H9 (cell line): ENCODE data around the gene PARP16. TPM values are rescaled to one million over a fixed set of nuclear protein-coding genes. Genes with fewer than 3 reads are reported as not detected.

Experiments used
- DNase-seq: peaks from one replicate; pipeline ENCODE4 v3.0.0-alpha.2; 2017
- H2AFZ ChIP-seq: one replicate; pipeline ENCODE4 v1.6.1; 2013; ENCODE audit warnings: mild to moderate bottlenecking, low read length, control low read depth, moderate library complexity
- H2AK5ac ChIP-seq: 2 replicates; pipeline ENCODE4 v1.6.1; 2013; ENCODE audit warnings: low read length, control low read depth, mixed read lengths; ENCODE audit not compliant: insufficient read length
- H2BK120ac ChIP-seq: one replicate; pipeline ENCODE4 v1.6.1; 2013; ENCODE audit warnings: low read depth, mild to moderate bottlenecking, low read length, control low read depth, inconsistent platforms; ENCODE audit not compliant: poor library complexity, severe bottlenecking
- H2BK12ac ChIP-seq: 2 replicates; pipeline ENCODE4 v1.6.1; 2013; ENCODE audit warnings: low read length, control low read depth, mixed read lengths, low read depth; ENCODE audit not compliant: insufficient read length
- H2BK15ac ChIP-seq: 2 replicates; pipeline ENCODE4 v1.6.1; 2013; ENCODE audit warnings: low read depth, low read length, control low read depth
- H2BK20ac ChIP-seq: one replicate; pipeline ENCODE4 v1.6.1; 2013; ENCODE audit warnings: low read depth, mild to moderate bottlenecking, low read length, control low read depth, inconsistent platforms; ENCODE audit not compliant: poor library complexity, severe bottlenecking
- H2BK5ac ChIP-seq: 2 replicates; pipeline ENCODE4 v1.6.1; 2013; ENCODE audit warnings: low read length, control low read depth, mixed read lengths; ENCODE audit not compliant: insufficient read length
- H3K14ac ChIP-seq: 2 replicates; pipeline ENCODE4 v1.6.1; 2013; ENCODE audit warnings: low read length, control low read depth; ENCODE audit not compliant: insufficient read depth
- H3K18ac ChIP-seq: 2 replicates; pipeline ENCODE4 v1.6.1; 2013; ENCODE audit warnings: low read depth, mild to moderate bottlenecking, mixed read lengths, low read length, control low read depth; ENCODE audit not compliant: insufficient read length
- H3K23ac ChIP-seq: 2 replicates; pipeline ENCODE4 v1.6.1; 2013; ENCODE audit warnings: low read length, control low read depth, mixed read lengths, low read depth; ENCODE audit not compliant: insufficient read length
- H3K23me2 ChIP-seq: 2 replicates; pipeline ENCODE4 v1.6.1; 2013; ENCODE audit warnings: low read depth, mild to moderate bottlenecking, mixed read lengths, low read length, control low read depth; ENCODE audit not compliant: insufficient read length, poor library complexity, severe bottlenecking
- H3K27ac ChIP-seq: 2 replicates; pipeline ENCODE4 v1.5.1; 2013; ENCODE audit warnings: low read length, control low read depth, mixed read lengths, low read depth; ENCODE audit not compliant: insufficient read length
- H3K27me3 ChIP-seq: 2 replicates; pipeline ENCODE4 v1.6.1; 2013; ENCODE audit warnings: low read length, control low read depth, inconsistent platforms; ENCODE audit not compliant: insufficient read depth
- H3K4ac ChIP-seq: 2 replicates; pipeline ENCODE4 v1.6.1; 2013; ENCODE audit warnings: low read depth, mild to moderate bottlenecking, control low read depth, inconsistent platforms, low read length, moderate library complexity
- H3K4me1 ChIP-seq: 2 replicates; pipeline ENCODE4 v1.6.1; 2013; ENCODE audit warnings: low read length, control low read depth, inconsistent platforms; ENCODE audit not compliant: insufficient read depth
- H3K4me2 ChIP-seq: 2 replicates; pipeline ENCODE4 v1.6.1; 2013; ENCODE audit warnings: low read length, control low read depth, mixed read lengths; ENCODE audit not compliant: insufficient read length, insufficient read depth
- H3K56ac ChIP-seq: 2 replicates; pipeline ENCODE4 v1.6.1; 2013; ENCODE audit warnings: low read depth, mild to moderate bottlenecking, mixed read lengths, low read length, control low read depth; ENCODE audit not compliant: insufficient read length
- H3K79me1 ChIP-seq: 2 replicates; pipeline ENCODE4 v1.6.1; 2013; ENCODE audit warnings: low read depth, mild to moderate bottlenecking, moderate library complexity, low read length, control low read depth, inconsistent platforms; ENCODE audit not compliant: insufficient read depth, poor library complexity, severe bottlenecking
- H3K79me2 ChIP-seq: 2 replicates; pipeline ENCODE4 v1.6.1; 2013; ENCODE audit warnings: low read length, control low read depth, inconsistent platforms; ENCODE audit not compliant: insufficient read depth
- H3K9ac ChIP-seq: 2 replicates; pipeline ENCODE4 v1.6.1; 2013; ENCODE audit warnings: low read length, control low read depth, mixed read lengths; ENCODE audit not compliant: insufficient read length; ENCODE audit errors: extremely low read depth
- H3K9me3 ChIP-seq: one replicate; pipeline ENCODE4 v1.6.1; 2013; ENCODE audit warnings: low read depth, low read length, inconsistent platforms; ENCODE audit not compliant: control insufficient read depth
- H3T11ph ChIP-seq: one replicate; pipeline ENCODE4 v1.6.1; 2013; ENCODE audit warnings: mild to moderate bottlenecking, low read length, control low read depth, inconsistent platforms
- H4K20me1 ChIP-seq: one replicate; pipeline ENCODE4 v1.6.1; 2013; ENCODE audit not compliant: control insufficient read depth, insufficient read length, insufficient read depth
- H4K5ac ChIP-seq: 2 replicates; pipeline ENCODE4 v1.6.1; 2013; ENCODE audit warnings: low read depth, mild to moderate bottlenecking, mixed read lengths, low read length, control low read depth; ENCODE audit not compliant: insufficient read length
- H4K8ac ChIP-seq: replicated peaks from 2 replicates; pipeline ENCODE4 v1.6.1; 2013; ENCODE audit warnings: low read length, control low read depth, mixed read lengths, low read depth; ENCODE audit not compliant: insufficient read length
- H4K91ac ChIP-seq: 2 replicates; pipeline ENCODE4 v1.6.1; 2013; ENCODE audit warnings: low read depth, mild to moderate bottlenecking, moderate library complexity, mixed read lengths, low read length, control low read depth; ENCODE audit not compliant: insufficient read length
- H3K27ac Mint-ChIP-seq, 3 experiments: 2 replicates in 2 of 3; 3 replicates in 1 of 3; pipeline ENCODE4 v1.8.0; 2020 to 2021; ENCODE audit warnings: mixed read lengths in 3 of 3, mild to moderate bottlenecking in 1 of 3, moderate library complexity in 1 of 3
- H3K27me3 Mint-ChIP-seq: 2 replicates; pipeline ENCODE4 v1.8.0; 2021; ENCODE audit warnings: low read depth, mild to moderate bottlenecking, moderate library complexity, mixed read lengths
- H3K36me3 Mint-ChIP-seq, 3 experiments: 2 replicates in 2 of 3; 3 replicates in 1 of 3; pipeline ENCODE4 v1.8.0; 2020 to 2021; ENCODE audit warnings: low read depth in 3 of 3, mixed read lengths in 3 of 3; ENCODE audit not compliant: insufficient read depth in 1 of 3
- H3K4me1 Mint-ChIP-seq, 2 experiments: 2 replicates each; pipeline ENCODE4 v1.8.0; 2020; ENCODE audit warnings: mixed read lengths in 2 of 2
- H3K4me3 Mint-ChIP-seq, 2 experiments: 2 replicates in 1 of 2; 3 replicates in 1 of 2; pipeline ENCODE4 v1.8.0; 2020 to 2021; ENCODE audit warnings: mild to moderate bottlenecking in 2 of 2, mixed read lengths in 2 of 2, moderate library complexity in 1 of 2
- H3K9me3 Mint-ChIP-seq, 2 experiments: 2 replicates in 1 of 2; 3 replicates in 1 of 2; pipeline ENCODE4 v1.8.0; 2020; ENCODE audit warnings: mild to moderate bottlenecking in 2 of 2, mixed read lengths in 2 of 2, moderate library complexity in 1 of 2
- CTCF ChIP-seq: fragments of 200-600 bp; sonication (generic); conservative IDR thresholded peaks from 3 replicates; pipeline ENCODE4 v1.8.0; 2021; ENCODE audit warnings: antibody characterized with exemption, mild to moderate bottlenecking
- WGBS: extraction: QIAGEN DNeasy Blood & Tissue Kit; methylation state at CpG from one replicate; pipeline ENCODE4 v1.1.7; 2013; ENCODE audit warnings: missing lambda C conversion rate, low lambda C conversion rate, mixed read lengths; ENCODE audit not compliant: insufficient read length; ENCODE audit errors: extremely low coverage; 5-methylcytosine and 5-hydroxymethylcytosine counted together
- total RNA-seq: library from RNA; stranded (reverse); gene quantifications from 2 replicates; pipeline ENCODE4 v1.2.1, GENCODE V29; 2021

Gene PARP16
- total RNA-seq, 1 experiment from 2014 or later: 3.9 TPM

GRCh38 chr15:65266469-65266868, 20.2 kb downstream of the PARP16 start:
- H3K4me3 Mint-ChIP-seq: no peak overlapping the region
- WGBS: no CpG with 5 or more reads among the region's 5 CpGs
- H3K56ac ChIP-seq: no peak overlapping the region

More at GRCh38 chr15:65266469-65266868, 20.2 kb downstream of the PARP16 start:
- Histone ChIP-seq H3K23me2 (no peaks in the 10 kb centered on the region), H3K4ac (no peak overlapping the region), H2BK120ac (no peak overlapping the region), H3K23ac (no peak overlapping the region), H3K27ac (no peak overlapping the region), H3K14ac (no peak overlapping the region), H3K4me2 (no peak overlapping the region), H3K79me2 (no peaks in the 10 kb centered on the region), H2AK5ac (no peak overlapping the region), H2AFZ (no peak overlapping the region), H3K18ac (no peak overlapping the region), H3K79me1 (no peaks in the 10 kb centered on the region), H2BK15ac (no peak overlapping the region), H3K4me1 (no peaks in the 10 kb centered on the region; the same call in 1 of the 2 replicates), H4K8ac (no peak overlapping the region), H3K27me3 (no peaks in the 10 kb centered on the region), H3K9me3 (no peaks in the 10 kb centered on the region), H2BK5ac (no peak overlapping the region), H2BK12ac (no peak overlapping the region), H4K91ac (no peak overlapping the region), H4K20me1 (no peaks in the 10 kb centered on the region), H3K9ac (no peak overlapping the region), H4K5ac (no peak overlapping the region), H2BK20ac (no peak overlapping the region), H3T11ph (no peak overlapping the region)
- no peak overlapping the region for H3K27ac Mint-ChIP-seq
- no peak for DNase-seq
- no peaks in the 10 kb centered on the region for H3K27me3 Mint-ChIP-seq
- H3K36me3 Mint-ChIP-seq: peaks cover 0 to 15% (median 14%) of the 10 kb centered on the region in 3 experiments; a peak in 4 of 7 replicates
- TF ChIP-seq CTCF: no peak
- no peaks in the 10 kb centered on the region for H3K9me3 Mint-ChIP-seq
- H3K4me1 Mint-ChIP-seq: peaks cover 25 to 27% of the 10 kb centered on the region in 2 experiments
